Endothelial cell of hepatic sinusoid (primary cell): ENCODE results near the gene MTX1.

Experiments used
- in situ Hi-C: cut with HindIII; loops from 2 replicates; pipeline ENCODE4 v1.10.0; 2017; ENCODE audit warnings: low sequenced_read_pairs

The MTX1 gene

GRCh38 chr1:155174324-155175280 lies 33.9 kb upstream of the MTX1 start:
- in situ Hi-C loops: no loop called here

- in situ Hi-C loops: no loop called here
Observed at GRCh38 chr1:155175281-155175926, 33.1 kb upstream of the MTX1 start.

- in situ Hi-C loops: no loop called here
Observed at GRCh38 chr1:155175927-155176371, 32.5 kb upstream of the MTX1 start.

GRCh38 chr1:155176544-155177071 lies 31.9 kb upstream of the MTX1 start:
- in situ Hi-C loops: no loop called here

- in situ Hi-C loops: no loop called here
Observed at GRCh38 chr1:155177192-155177917, 31.1 kb upstream of the MTX1 start.

- in situ Hi-C loops: no loop called here
Observed at GRCh38 chr1:155177918-155178281, 30.6 kb upstream of the MTX1 start.

- in situ Hi-C loops: no loop called here
Observed at GRCh38 chr1:155178441-155179111, 29.9 kb upstream of the MTX1 start.

- in situ Hi-C loops: loop anchor here (5.0 kb wide), 1 partner anchor 42 kb away; the partner anchor contains the start of gene SLC50A1
Observed at GRCh38 chr1:155179112-155180031, 29.1 kb upstream of the MTX1 start.

- in situ Hi-C loops: loop anchor here (5.0 kb wide), 1 partner anchor 44 kb away; the partner anchor contains the start of gene SLC50A1
Observed at GRCh38 chr1:155181371-155182051, 27.0 kb upstream of the MTX1 start.

GRCh38 chr1:155182052-155182550 lies 26.4 kb upstream of the MTX1 start:
- in situ Hi-C loops: loop anchor here (5.0 kb wide), 1 partner anchor 45 kb away; the partner anchor contains the start of gene SLC50A1

- in situ Hi-C loops: loop anchor here (5.0 kb wide), 1 partner anchor 46 kb away; the partner anchor contains the start of gene SLC50A1
Observed at GRCh38 chr1:155183775-155184221, 24.7 kb upstream of the MTX1 start.

- in situ Hi-C loops: loop anchor here (5.0 kb wide), 1 partner anchor 47 kb away; the partner anchor contains the start of gene SLC50A1
Observed at GRCh38 chr1:155184351-155184811, 24.1 kb upstream of the MTX1 start.

GRCh38 chr1:155184835-155185782 lies 23.4 kb upstream of the MTX1 start:
- in situ Hi-C loops: loop anchor here (5.0 kb wide), 1 partner anchor 48 kb away; the partner anchor contains the start of gene SLC50A1

- in situ Hi-C loops: no loop called here
Observed at GRCh38 chr1:155185783-155186066, 22.8 kb upstream of the MTX1 start.

GRCh38 chr1:155186067-155186793 lies 22.3 kb upstream of the MTX1 start:
- in situ Hi-C loops: no loop called here

- in situ Hi-C loops: no loop called here
Observed at GRCh38 chr1:155186794-155187455, 21.6 kb upstream of the MTX1 start.
